Measurements from ENCODE around the gene ROBO4.

ROBO4 gene

GRCh38 chr11:124930799-124931198, 33.1 kb upstream of the ROBO4 start:
- peak overlapping the region; percentile 72 for H3K27ac Mint-ChIP-seq
- peak overlapping the region; percentile 27 for H3K4me3 Mint-ChIP-seq
- peaks cover 10% of the 10 kb centered on the region for H3K4me1 Mint-ChIP-seq (ENCODE audit: low read depth)
- DNase-seq (ENCODE audit: low spot score), result no peak
- peaks cover 1% of the 10 kb centered on the region for H3K27me3 Mint-ChIP-seq (ENCODE audit: low read depth)
- H3K9me3 Mint-ChIP-seq, result no peaks in the 10 kb centered on the region
- no peaks in the 10 kb centered on the region for H3K36me3 Mint-ChIP-seq (ENCODE audit: low read depth)

GRCh38 chr11:124928942-124929665, 31.4 kb upstream of the ROBO4 start:
- Mint-ChIP-seq H3K4me3 (no peak overlapping the region), H3K27me3 (ENCODE audit: low read depth) (peaks cover 2% of the 10 kb centered on the region), H3K9me3 (no peaks in the 10 kb centered on the region), H3K27ac (no peak overlapping the region), H3K4me1 (ENCODE audit: low read depth) (peaks cover 10% of the 10 kb centered on the region), H3K36me3 (ENCODE audit: low read depth) (no peaks in the 10 kb centered on the region)
- no peak for DNase-seq (ENCODE audit: low spot score)

GRCh38 chr11:124923296-124923695, 25.6 kb upstream of the ROBO4 start:
- Mint-ChIP-seq H3K36me3 (ENCODE audit: low read depth) (no peaks in the 10 kb centered on the region), H3K27ac (no peak overlapping the region), H3K4me1 (ENCODE audit: low read depth) (peaks cover 12% of the 10 kb centered on the region), H3K27me3 (ENCODE audit: low read depth) (peaks cover 2% of the 10 kb centered on the region), H3K9me3 (no peaks in the 10 kb centered on the region), H3K4me3 (no peak overlapping the region)
- no peak for DNase-seq (ENCODE audit: low spot score)

- Mint-ChIP-seq H3K36me3 (ENCODE audit: low read depth) (no peaks in the 10 kb centered on the region), H3K4me1 (ENCODE audit: low read depth) (peaks cover 12% of the 10 kb centered on the region), H3K9me3 (no peaks in the 10 kb centered on the region), H3K27me3 (ENCODE audit: low read depth) (peaks cover 2% of the 10 kb centered on the region), H3K27ac (no peak overlapping the region), H3K4me3 (no peak overlapping the region)
- DNase-seq (ENCODE audit: low spot score), result no peak
Measured at GRCh38 chr11:124922831-124923230, 25.2 kb upstream of the ROBO4 start.

GRCh38 chr11:124920870-124921609, 23.4 kb upstream of the ROBO4 start:
- Mint-ChIP-seq H3K27me3 (ENCODE audit: low read depth) (peaks cover 2% of the 10 kb centered on the region), H3K9me3 (no peaks in the 10 kb centered on the region), H3K27ac (no peak overlapping the region), H3K4me1 (ENCODE audit: low read depth) (peaks cover 12% of the 10 kb centered on the region), H3K36me3 (ENCODE audit: low read depth) (no peaks in the 10 kb centered on the region), H3K4me3 (peak overlapping the region; percentile 40)
- DNase-seq (ENCODE audit: low spot score), result peak; percentile 76

GRCh38 chr11:124920356-124920755, 22.7 kb upstream of the ROBO4 start:
- no peaks in the 10 kb centered on the region for H3K9me3 Mint-ChIP-seq
- H3K27ac Mint-ChIP-seq, result no peak overlapping the region
- DNase-seq (ENCODE audit: low spot score), result no peak
- H3K27me3 Mint-ChIP-seq (ENCODE audit: low read depth), result peaks cover 2% of the 10 kb centered on the region
- no peaks in the 10 kb centered on the region for H3K36me3 Mint-ChIP-seq (ENCODE audit: low read depth)
- H3K4me3 Mint-ChIP-seq, result peak overlapping the region; percentile 40
- peaks cover 12% of the 10 kb centered on the region for H3K4me1 Mint-ChIP-seq (ENCODE audit: low read depth)

GRCh38 chr11:124919898-124920297, 22.2 kb upstream of the ROBO4 start:
- Mint-ChIP-seq H3K4me3 (no peak overlapping the region), H3K27ac (no peak overlapping the region), H3K36me3 (ENCODE audit: low read depth) (no peaks in the 10 kb centered on the region), H3K27me3 (ENCODE audit: low read depth) (peaks cover 6% of the 10 kb centered on the region), H3K9me3 (no peaks in the 10 kb centered on the region), H3K4me1 (ENCODE audit: low read depth) (peaks cover 12% of the 10 kb centered on the region)
- no peak for DNase-seq (ENCODE audit: low spot score)

GRCh38 chr11:124918950-124919349, 21.3 kb upstream of the ROBO4 start, which contains the start of gene HEPN1:
HEPN1 (plus strand) TSS chr11:124919250.
- no peak within 1 kb of the TSS for H3K4me3 Mint-ChIP-seq
- peaks cover 3% of the 10 kb centered on the region for H3K9me3 Mint-ChIP-seq
- no peak for DNase-seq (ENCODE audit: low spot score)
- H3K36me3 Mint-ChIP-seq (ENCODE audit: low read depth), result no peaks in the 10 kb centered on the region
- H3K27ac Mint-ChIP-seq, result no peak within 1 kb of the TSS
- H3K4me1 Mint-ChIP-seq (ENCODE audit: low read depth), result peaks cover 12% of the 10 kb centered on the region
- H3K27me3 Mint-ChIP-seq (ENCODE audit: low read depth), result peaks cover 7% of the 10 kb centered on the region

GRCh38 chr11:124917115-124917637, 19.5 kb upstream of the ROBO4 start:
- Mint-ChIP-seq H3K4me1 (ENCODE audit: low read depth) (peaks cover 2% of the 10 kb centered on the region), H3K9me3 (peaks cover 9% of the 10 kb centered on the region), H3K27ac (no peak overlapping the region), H3K27me3 (ENCODE audit: low read depth) (peaks cover 7% of the 10 kb centered on the region), H3K36me3 (ENCODE audit: low read depth) (no peaks in the 10 kb centered on the region), H3K4me3 (no peak overlapping the region)
- DNase-seq (ENCODE audit: low spot score), result no peak

GRCh38 chr11:124916370-124916710, 18.7 kb upstream of the ROBO4 start:
- no peak overlapping the region for H3K27ac Mint-ChIP-seq

GRCh38 chr11:124915541-124916369, 18.1 kb upstream of the ROBO4 start:
- H3K4me1 Mint-ChIP-seq (ENCODE audit: low read depth), result no peaks in the 10 kb centered on the region
- H3K36me3 Mint-ChIP-seq (ENCODE audit: low read depth), result no peaks in the 10 kb centered on the region
- H3K27ac Mint-ChIP-seq, result no peak overlapping the region
- peaks cover 7% of the 10 kb centered on the region for H3K27me3 Mint-ChIP-seq (ENCODE audit: low read depth)
- H3K9me3 Mint-ChIP-seq, result peaks cover 17% of the 10 kb centered on the region
- H3K4me3 Mint-ChIP-seq, result no peak overlapping the region
- no peak for DNase-seq (ENCODE audit: low spot score)

More at GRCh38 chr11:124916370-124916710, 18.7 kb upstream of the ROBO4 start:
- no peak overlapping the region for H3K4me3 Mint-ChIP-seq
- no peak for DNase-seq (ENCODE audit: low spot score)
- H3K36me3 Mint-ChIP-seq (ENCODE audit: low read depth), result no peaks in the 10 kb centered on the region
- peaks cover 17% of the 10 kb centered on the region for H3K9me3 Mint-ChIP-seq
- no peaks in the 10 kb centered on the region for H3K4me1 Mint-ChIP-seq (ENCODE audit: low read depth)
- H3K27me3 Mint-ChIP-seq (ENCODE audit: low read depth), result peaks cover 7% of the 10 kb centered on the region

GRCh38 chr11:124902616-124903015, 5.0 kb upstream of the ROBO4 start:
- Mint-ChIP-seq H3K36me3 (ENCODE audit: low read depth) (no peaks in the 10 kb centered on the region), H3K27me3 (ENCODE audit: low read depth) (peaks cover 39% of the 10 kb centered on the region), H3K4me3 (no peak overlapping the region), H3K4me1 (ENCODE audit: low read depth) (no peaks in the 10 kb centered on the region), H3K27ac (no peak overlapping the region), H3K9me3 (no peaks in the 10 kb centered on the region)
- DNase-seq (ENCODE audit: low spot score), result no peak

- H3K27me3 Mint-ChIP-seq (ENCODE audit: low read depth), result peaks cover 38% of the 10 kb centered on the region
- H3K4me3 Mint-ChIP-seq, result no peak overlapping the region
- no peaks in the 10 kb centered on the region for H3K36me3 Mint-ChIP-seq (ENCODE audit: low read depth)
- no peak overlapping the region for H3K27ac Mint-ChIP-seq
- H3K4me1 Mint-ChIP-seq (ENCODE audit: low read depth), result peaks cover 2% of the 10 kb centered on the region
- DNase-seq (ENCODE audit: low spot score), result no peak
- H3K9me3 Mint-ChIP-seq, result no peaks in the 10 kb centered on the region
Measured at GRCh38 chr11:124900464-124900863, 2.8 kb upstream of the ROBO4 start.

Measured in T-helper 2 cell treated with Interferon-gamma antibody and Interleukin-4, amounts not matched to agents 5 μg/mL and 100 μg/mL, for 36 hours (primary cell).